Activated CD4-positive, alpha-beta memory T cell treated with anti-CD3 and anti-CD28 coated beads for 36 hours (primary cell): Measurements from ENCODE around the gene CLEC4G. TPM values are rescaled to one million over a fixed set of nuclear protein-coding genes. Genes with fewer than 3 reads are reported as not detected.
"Not testable (repeated sequence)": the region's sequence is repeated elsewhere in the genome, so short reads cannot be mapped to it uniquely, and the experiment has no call there.

Experiments
- CTCF ChIA-PET: fragments of 350-600 bp; sonication (Branson Sonifier 250); formaldehyde crosslinking; loops from one replicate; lab custom pipeline; 2021; ENCODE audit warnings: antibody characterized with exemption, inconsistent platforms; lab: Charles Lee
- POLR2A ChIA-PET: fragments of 350-600 bp; sonication (Branson Sonifier 250); formaldehyde crosslinking; loops from one replicate; lab custom pipeline; 2021; ENCODE audit warnings: antibody characterized with exemption; lab: Charles Lee
- DNase-seq: peaks from one replicate; pipeline ENCODE4 v3.0.0-alpha.2; 2020
- H3K27ac Mint-ChIP-seq: one replicate; pipeline ENCODE4 v1.8.0; 2021; ENCODE audit warnings: mixed read lengths
- H3K27me3 Mint-ChIP-seq: one replicate; pipeline ENCODE4 v1.8.0; 2021; ENCODE audit warnings: mixed read lengths
- H3K36me3 Mint-ChIP-seq: one replicate; pipeline ENCODE4 v1.8.0; 2021; ENCODE audit warnings: mixed read lengths
- H3K4me1 Mint-ChIP-seq: one replicate; pipeline ENCODE4 v1.8.0; 2021; ENCODE audit warnings: low read depth, mixed read lengths
- H3K4me3 Mint-ChIP-seq: one replicate; pipeline ENCODE4 v1.8.0; 2021; ENCODE audit warnings: mild to moderate bottlenecking, mixed read lengths
- H3K9me3 Mint-ChIP-seq: one replicate; pipeline ENCODE4 v1.8.0; 2021; ENCODE audit warnings: mixed read lengths
- intact Hi-C: fragments of 100-400 bp; cut with micrococcal nuclease; formaldehyde crosslinking; loops from one replicate; pipeline ENCODE4 v1.15.1; 2023
- total RNA-seq, 2 experiments: library from RNA; stranded (reverse); gene quantifications; one replicate each; pipeline ENCODE4 v1.2.3, GENCODE V29; 2021

The CLEC4G gene, protein sequence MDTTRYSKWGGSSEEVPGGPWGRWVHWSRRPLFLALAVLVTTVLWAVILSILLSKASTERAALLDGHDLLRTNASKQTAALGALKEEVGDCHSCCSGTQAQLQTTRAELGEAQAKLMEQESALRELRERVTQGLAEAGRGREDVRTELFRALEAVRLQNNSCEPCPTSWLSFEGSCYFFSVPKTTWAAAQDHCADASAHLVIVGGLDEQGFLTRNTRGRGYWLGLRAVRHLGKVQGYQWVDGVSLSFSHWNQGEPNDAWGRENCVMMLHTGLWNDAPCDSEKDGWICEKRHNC
- not detected for total RNA-seq

DNA sequence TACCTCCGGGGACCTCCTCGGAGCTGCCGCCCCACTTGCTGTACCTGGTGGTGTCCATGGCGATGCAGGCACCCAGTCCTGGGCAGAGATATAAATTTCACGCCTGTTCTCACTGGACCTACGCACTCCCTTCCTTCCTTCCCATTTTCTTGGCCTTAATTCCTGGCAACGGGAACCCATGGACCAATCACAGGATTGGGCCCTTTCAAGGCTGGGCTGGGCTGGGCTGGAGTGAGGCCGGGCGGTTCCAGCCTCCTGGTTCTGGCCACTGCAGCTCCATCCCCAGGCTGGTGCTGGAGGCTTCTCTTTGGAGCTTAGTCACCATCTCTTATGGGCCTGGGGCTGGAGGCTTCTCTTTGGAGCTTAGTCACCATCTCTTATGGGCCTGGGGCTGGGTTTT is at the start of gene CLEC4G:
Gene CLEC4G, minus strand, starts transcription at position 66 of the 400 bp plus-strand sequence. Its CDS starts 8 bp downstream, at position 58.
- DNase-seq = no peak
- Mint-ChIP-seq H3K36me3 (no peaks in the 10 kb centered on the region), H3K4me1 (peaks cover 11% of the 10 kb centered on the region), H3K27me3 (peaks cover 49% of the 10 kb centered on the region), H3K27ac (no peak within 1 kb of the TSS), H3K9me3 (no peaks in the 10 kb centered on the region), H3K4me3 (no peak within 1 kb of the TSS)
- intact Hi-C loops = no loop called here
- CTCF ChIA-PET = interaction anchor here (0.7 kb wide), 1 partner anchor 51 kb away, joined by 4 read pairs; the partner anchor contains the start of gene TRAPPC5
- POLR2A ChIA-PET = no interaction called here

DNA sequence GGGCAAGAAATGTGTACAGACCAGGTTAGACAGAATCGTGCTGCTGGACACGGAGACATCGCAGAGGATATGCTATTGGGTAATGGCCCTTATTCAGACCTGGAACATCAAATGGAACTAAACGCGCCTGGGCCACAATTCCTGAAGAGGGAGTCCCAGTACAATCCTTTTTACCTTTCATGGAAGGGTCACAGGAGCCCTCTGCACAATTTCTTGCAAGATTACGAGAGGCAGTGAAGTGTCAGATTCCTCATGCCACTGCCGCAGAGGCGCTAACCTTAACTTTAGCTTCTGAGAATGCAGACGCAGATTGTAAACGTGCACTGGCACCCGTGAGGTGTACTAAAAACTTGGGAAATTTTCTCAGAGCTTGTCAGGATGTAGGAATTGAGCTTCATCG is 49.2 kb upstream of the CLEC4G start:
- H3K4me1 Mint-ChIP-seq = peaks cover 6% of the 10 kb centered on the region
- no peak for DNase-seq
- H3K36me3 Mint-ChIP-seq = no peaks in the 10 kb centered on the region
- H3K27ac Mint-ChIP-seq = no peak overlapping the region
- no peak overlapping the region for H3K4me3 Mint-ChIP-seq
- intact Hi-C loops = no loop called here
- ChIA-PET CTCF (no interaction called here), POLR2A (no interaction called here)
- peaks cover 35% of the 10 kb centered on the region for H3K27me3 Mint-ChIP-seq
- H3K9me3 Mint-ChIP-seq = no peaks in the 10 kb centered on the region

DNA sequence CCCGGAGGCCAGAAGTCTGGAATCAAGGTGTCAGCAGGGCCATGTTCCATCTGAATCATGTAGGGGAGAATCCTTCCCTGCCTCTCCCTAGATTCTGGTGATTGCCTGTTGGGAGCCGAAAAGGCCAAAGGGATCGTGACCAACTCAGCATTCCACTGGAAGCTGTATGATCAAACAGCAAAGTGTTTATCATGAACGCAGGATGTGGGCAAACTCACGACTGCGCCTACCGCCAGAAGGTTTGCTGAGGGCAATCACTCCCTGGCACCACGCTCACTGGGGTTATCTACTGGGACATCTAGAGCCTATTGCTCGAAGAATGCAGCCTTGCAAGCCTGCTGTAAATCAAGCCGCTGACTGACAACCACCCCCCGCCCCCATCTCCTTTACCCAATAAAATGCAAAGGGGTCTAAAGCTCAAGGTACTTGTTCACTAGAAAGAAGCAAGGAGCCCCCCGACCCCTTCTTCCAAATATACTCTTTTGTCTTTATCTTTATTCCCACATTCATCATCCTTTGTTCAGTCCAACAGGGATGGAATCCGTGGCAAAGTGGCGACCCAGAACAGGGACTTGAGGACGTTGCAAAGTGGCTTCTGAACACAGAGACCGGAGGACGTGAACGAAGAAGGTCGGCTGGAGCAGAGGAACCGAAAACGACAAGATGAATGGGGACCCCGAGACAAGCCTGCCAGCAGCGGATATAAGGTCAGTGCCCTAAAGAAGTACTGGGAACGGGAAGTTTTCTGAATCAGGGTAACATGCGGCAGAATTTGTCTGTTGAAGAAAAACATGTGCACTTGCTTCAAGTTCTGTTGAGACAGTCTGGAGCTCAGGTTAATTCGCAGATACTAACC is 47.9 kb upstream of the CLEC4G start:
- peaks cover 6% of the 10 kb centered on the region for H3K4me1 Mint-ChIP-seq
- intact Hi-C loops = no loop called here
- no peaks in the 10 kb centered on the region for H3K36me3 Mint-ChIP-seq
- ChIA-PET POLR2A (no interaction called here), CTCF (interaction anchor here (0.6 kb wide), 1 partner anchor 75 kb away, joined by 3 read pairs; no protein-coding TSS in a partner anchor)
- no peak overlapping the region for H3K27ac Mint-ChIP-seq
- H3K9me3 Mint-ChIP-seq = no peaks in the 10 kb centered on the region
- peaks cover 39% of the 10 kb centered on the region for H3K27me3 Mint-ChIP-seq
- DNase-seq = no peak
- H3K4me3 Mint-ChIP-seq = no peak overlapping the region

DNA sequence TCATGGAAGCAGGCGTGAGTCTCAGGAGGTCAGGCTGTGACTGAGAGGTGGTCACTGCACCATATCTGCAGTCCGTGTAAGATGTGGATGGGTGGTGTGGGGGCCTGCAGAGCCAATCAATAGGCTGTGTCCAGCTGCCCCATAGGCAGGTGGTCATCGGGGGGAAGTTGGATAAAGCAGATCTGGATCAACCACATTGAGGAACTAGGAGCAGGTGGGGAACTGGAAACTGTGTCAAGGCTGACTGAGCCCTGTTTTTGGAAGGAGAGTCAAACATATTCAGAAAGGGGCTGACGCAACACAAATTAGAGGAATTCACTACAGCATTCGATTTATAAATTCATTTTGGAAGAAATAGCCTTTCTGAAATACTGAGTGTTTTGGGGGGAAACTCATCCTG is 46.2 kb upstream of the CLEC4G start:
- POLR2A ChIA-PET = no interaction called here
- H3K9me3 Mint-ChIP-seq = no peaks in the 10 kb centered on the region
- H3K36me3 Mint-ChIP-seq = no peaks in the 10 kb centered on the region
- no peak overlapping the region for H3K4me3 Mint-ChIP-seq
- no peak for DNase-seq
- H3K4me1 Mint-ChIP-seq = peaks cover under 1% of the 10 kb centered on the region
- intact Hi-C loops = no loop called here
- peaks cover 31% of the 10 kb centered on the region for H3K27me3 Mint-ChIP-seq
- H3K27ac Mint-ChIP-seq = no peak overlapping the region
- CTCF ChIA-PET = no interaction called here

DNA sequence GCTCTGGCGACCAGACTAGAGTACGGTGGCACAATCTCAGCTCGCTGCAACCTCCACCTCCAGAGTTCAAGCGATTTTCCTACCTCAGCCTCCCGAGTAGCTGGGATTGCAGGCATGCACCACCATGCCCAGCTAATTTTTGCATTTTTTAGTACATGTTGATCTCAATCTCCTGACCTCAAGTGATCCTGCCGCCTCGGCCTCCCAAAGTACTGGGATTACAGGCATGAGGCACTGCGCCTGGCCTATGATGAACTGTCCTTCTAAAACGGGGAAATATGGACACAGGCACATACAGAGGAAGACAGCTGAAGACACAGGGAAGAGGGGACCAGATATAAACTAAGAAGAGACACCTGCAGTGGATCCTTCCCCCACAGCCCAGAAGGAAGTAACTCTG is 43.9 kb upstream of the CLEC4G start:
- H3K4me1 Mint-ChIP-seq = peaks cover 18% of the 10 kb centered on the region
- DNase-seq = no peak
- H3K36me3 Mint-ChIP-seq = peaks cover 1% of the 10 kb centered on the region
- H3K27ac Mint-ChIP-seq = no peak overlapping the region
- peaks cover 29% of the 10 kb centered on the region for H3K27me3 Mint-ChIP-seq
- intact Hi-C loops = no loop called here
- no peaks in the 10 kb centered on the region for H3K9me3 Mint-ChIP-seq
- no peak overlapping the region for H3K4me3 Mint-ChIP-seq
- ChIA-PET POLR2A (no interaction called here), CTCF (no interaction called here)

DNA sequence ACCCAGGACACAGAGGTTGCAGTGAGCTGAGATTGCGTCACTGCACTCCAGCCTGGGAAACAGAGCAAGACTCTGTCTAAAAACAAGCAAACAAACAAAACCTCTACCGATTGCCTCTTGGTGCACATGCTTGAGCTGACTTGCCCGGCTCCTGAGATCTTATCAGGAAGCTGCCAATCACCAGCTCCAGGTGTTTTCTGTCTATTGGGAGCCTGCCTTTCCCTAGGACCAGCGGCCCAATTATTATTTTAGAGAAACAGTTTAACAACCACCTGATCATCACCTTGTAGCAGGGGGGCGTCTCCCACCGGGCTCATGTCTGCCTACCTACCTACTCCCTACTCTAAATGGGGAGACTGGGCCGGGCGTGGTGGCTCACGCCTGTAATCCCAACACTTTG is 41.9 kb upstream of the CLEC4G start:
- Mint-ChIP-seq H3K27me3 (peaks cover 30% of the 10 kb centered on the region), H3K27ac (no peak overlapping the region), H3K4me3 (no peak overlapping the region), H3K36me3 (peaks cover 1% of the 10 kb centered on the region), H3K4me1 (peaks cover 18% of the 10 kb centered on the region), H3K9me3 (no peaks in the 10 kb centered on the region)
- ChIA-PET CTCF (interaction anchor here (0.6 to 1.8 kb wide), 2 partner anchors 59 to 93 kb away, joined by 3 to 4 read pairs; partner anchors contain the start of gene TRAPPC5), POLR2A (no interaction called here)
- no peak for DNase-seq
- intact Hi-C loops = loop anchor here (2.0 kb wide), 1 partner anchor 75 kb away; no protein-coding TSS in a partner anchor

DNA sequence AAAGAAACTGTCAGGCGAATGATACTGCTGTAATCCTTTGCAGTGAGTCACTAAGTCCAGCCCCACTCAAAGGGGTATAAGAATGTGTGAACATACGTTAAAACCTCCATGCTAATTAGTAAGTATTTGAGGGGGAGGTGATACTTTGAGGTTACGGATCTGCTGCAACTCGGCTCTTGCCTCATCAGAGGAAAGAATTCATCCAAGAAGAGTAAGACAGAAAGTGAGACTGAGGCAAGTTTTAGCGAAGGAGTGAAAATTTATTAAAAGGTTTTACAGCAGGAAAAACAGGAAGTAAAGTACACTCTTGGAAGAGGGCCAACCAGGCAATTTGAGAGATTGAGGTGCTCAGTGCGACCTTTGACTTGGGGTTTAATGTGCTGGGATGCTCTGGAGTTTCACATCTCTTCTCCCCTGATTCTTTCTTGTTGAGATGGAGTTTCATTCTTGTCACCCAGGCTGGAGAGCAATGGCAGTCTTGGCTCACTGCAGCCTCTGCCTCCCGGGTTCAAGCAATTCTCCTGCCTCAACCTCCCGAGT is 40.9 kb upstream of the CLEC4G start:
- Mint-ChIP-seq H3K9me3 (no peaks in the 10 kb centered on the region), H3K4me1 (peaks cover 18% of the 10 kb centered on the region), H3K4me3 (peak overlapping the region; percentile 41), H3K36me3 (peaks cover 1% of the 10 kb centered on the region), H3K27me3 (peaks cover 34% of the 10 kb centered on the region), H3K27ac (peak overlapping the region; percentile 61)
- POLR2A ChIA-PET = no interaction called here
- intact Hi-C loops = loop anchor here (1.0 to 2.0 kb wide), 4 partner anchors 22 to 74 kb away; no protein-coding TSS in a partner anchor
- peak; percentile 63 for DNase-seq
- CTCF ChIA-PET = no interaction called here

DNA sequence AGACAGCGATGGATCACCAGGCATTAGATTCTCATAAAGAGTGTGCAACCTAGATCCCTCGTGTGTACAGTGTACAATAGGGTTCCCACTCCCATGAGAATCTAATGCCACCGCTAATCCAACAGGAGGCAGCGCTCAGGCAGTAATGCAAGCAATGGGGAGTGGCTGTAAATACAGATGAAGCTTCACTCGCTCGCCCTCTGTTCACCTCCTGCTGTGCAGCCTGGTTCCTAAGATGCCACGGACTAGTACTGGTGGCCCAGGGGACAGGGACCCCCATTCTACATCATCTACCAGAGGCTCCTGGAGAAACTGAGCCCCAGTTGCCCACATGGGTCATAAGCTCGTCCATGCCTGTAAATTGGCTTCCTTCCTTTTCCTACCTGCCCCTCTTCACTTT is 39.2 kb upstream of the CLEC4G start:
- DNase-seq = no peak
- intact Hi-C loops = no loop called here
- H3K4me3 Mint-ChIP-seq = no peak overlapping the region
- peaks cover 34% of the 10 kb centered on the region for H3K27me3 Mint-ChIP-seq
- CTCF ChIA-PET = interaction anchor here (0.6 to 1.3 kb wide), 3 partner anchors 22 to 90 kb away, joined by 3 to 4 read pairs (median 4); partner anchors contain the start of gene TRAPPC5
- H3K27ac Mint-ChIP-seq = no peak overlapping the region
- POLR2A ChIA-PET = no interaction called here
- H3K4me1 Mint-ChIP-seq = peaks cover 18% of the 10 kb centered on the region
- H3K9me3 Mint-ChIP-seq = no peaks in the 10 kb centered on the region
- H3K36me3 Mint-ChIP-seq = peaks cover 1% of the 10 kb centered on the region

DNA sequence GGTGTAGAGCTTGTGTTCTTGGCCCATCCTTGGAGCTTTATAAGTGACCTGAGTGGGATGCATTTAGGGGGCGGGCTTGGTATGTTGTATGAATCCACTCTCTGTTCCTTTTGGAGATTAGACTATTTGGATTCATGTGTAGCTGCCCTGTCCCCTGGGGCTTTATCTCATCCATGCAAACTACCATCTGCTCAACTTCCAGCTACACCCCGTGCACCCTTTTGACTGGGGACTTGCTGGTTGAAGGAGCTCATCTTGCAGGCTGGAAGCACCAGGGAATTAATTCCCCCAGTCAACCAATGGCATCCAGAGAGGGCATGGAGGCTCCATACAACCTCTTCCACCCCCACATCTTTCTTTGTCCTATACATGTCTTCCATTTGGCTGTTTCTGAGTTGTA is 37.3 kb upstream of the CLEC4G start:
- CTCF ChIA-PET = no interaction called here
- no peaks in the 10 kb centered on the region for H3K9me3 Mint-ChIP-seq
- intact Hi-C loops = no loop called here

DNA sequence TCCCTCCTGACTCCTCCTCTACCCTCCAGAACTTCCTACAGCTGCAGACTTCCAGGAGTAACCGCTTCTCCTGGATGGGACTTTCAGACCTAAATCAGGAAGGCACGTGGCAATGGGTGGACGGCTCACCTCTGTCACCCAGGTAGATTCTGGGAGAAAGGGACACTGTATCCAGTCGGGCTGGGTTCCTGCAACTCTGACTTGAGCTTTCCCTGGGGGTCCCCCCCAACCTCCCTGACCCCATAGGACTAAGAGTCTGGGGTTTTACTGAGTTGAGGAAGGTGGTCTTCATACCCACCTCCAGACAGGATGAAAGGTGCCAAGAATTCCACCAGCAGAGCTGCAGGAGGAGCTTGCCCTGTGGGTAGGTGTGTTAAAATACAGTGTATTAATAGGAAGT is 35.6 kb upstream of the CLEC4G start:
- Mint-ChIP-seq H3K4me1 (peaks cover 11% of the 10 kb centered on the region), H3K9me3 (no peaks in the 10 kb centered on the region), H3K36me3 (peaks cover 1% of the 10 kb centered on the region), H3K27me3 (peaks cover 34% of the 10 kb centered on the region), H3K27ac (no peak overlapping the region), H3K4me3 (no peak overlapping the region)
- intact Hi-C loops = no loop called here
- POLR2A ChIA-PET = no interaction called here
- CTCF ChIA-PET = interaction anchor here (2.0 kb wide), 1 partner anchor 86 kb away, joined by 5 read pairs; the partner anchor contains the start of gene TRAPPC5
- DNase-seq = no peak

More for the DNA sequence above, 37.3 kb upstream of the CLEC4G start:
- peaks cover 30% of the 10 kb centered on the region for H3K27me3 Mint-ChIP-seq
- POLR2A ChIA-PET = no interaction called here
- H3K4me3 Mint-ChIP-seq = no peak overlapping the region
- no peak for DNase-seq
- H3K36me3 Mint-ChIP-seq = peaks cover 1% of the 10 kb centered on the region
- H3K4me1 Mint-ChIP-seq = peaks cover 18% of the 10 kb centered on the region
- no peak overlapping the region for H3K27ac Mint-ChIP-seq

DNA sequence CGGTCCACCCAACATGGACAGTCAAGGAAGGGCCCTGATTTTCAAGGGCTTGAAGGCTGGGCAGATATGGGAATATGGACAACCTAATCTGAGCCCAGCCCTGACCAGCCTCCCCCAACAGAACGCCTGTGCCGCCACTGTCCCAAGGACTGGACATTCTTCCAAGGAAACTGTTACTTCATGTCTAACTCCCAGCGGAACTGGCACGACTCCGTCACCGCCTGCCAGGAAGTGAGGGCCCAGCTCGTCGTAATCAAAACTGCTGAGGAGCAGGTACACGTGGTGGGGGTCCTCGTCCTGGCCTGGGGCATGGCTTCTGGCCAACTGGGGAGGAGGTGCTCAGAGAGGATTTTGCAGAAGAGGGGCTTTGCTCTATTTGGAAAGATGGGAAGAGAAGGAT is 34.6 kb upstream of the CLEC4G start:
- Mint-ChIP-seq H3K27me3 (peaks cover 32% of the 10 kb centered on the region), H3K4me1 (peaks cover 4% of the 10 kb centered on the region), H3K4me3 (no peak overlapping the region), H3K36me3 (peaks cover 4% of the 10 kb centered on the region), H3K27ac (no peak overlapping the region), H3K9me3 (no peaks in the 10 kb centered on the region)
- ChIA-PET POLR2A (no interaction called here), CTCF (interaction anchor here (2.0 kb wide), 1 partner anchor 85 kb away, joined by 5 read pairs; the partner anchor contains the start of gene TRAPPC5)
- intact Hi-C loops = no loop called here
- DNase-seq = no peak

DNA sequence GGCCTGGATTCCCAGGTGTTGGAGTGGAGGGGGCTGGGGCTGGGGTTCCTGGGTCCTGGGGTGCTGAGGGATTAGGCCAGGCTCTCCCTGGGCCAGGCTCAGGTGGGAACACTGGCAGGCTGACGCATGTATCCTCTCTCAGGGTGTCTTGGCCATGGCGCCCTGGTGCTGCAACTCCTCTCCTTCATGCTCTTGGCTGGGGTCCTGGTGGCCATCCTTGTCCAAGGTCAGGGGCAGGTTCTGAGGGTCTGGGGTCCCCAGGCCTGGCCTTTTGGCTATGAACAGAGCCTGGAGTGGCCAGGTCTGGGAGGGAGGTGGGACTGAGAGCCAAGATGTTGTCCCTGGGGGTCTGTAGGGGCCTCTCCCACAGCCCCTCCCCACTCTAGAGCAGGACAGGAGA is 33.1 kb upstream of the CLEC4G start:
- H3K4me1 Mint-ChIP-seq, DNase-seq, POLR2A ChIA-PET, H3K36me3 Mint-ChIP-seq, CTCF ChIA-PET, H3K9me3 Mint-ChIP-seq, intact Hi-C loops, H3K4me3 Mint-ChIP-seq, H3K27ac Mint-ChIP-seq: not testable (repeated sequence)
- H3K27me3 Mint-ChIP-seq = peaks cover 27% of the 10 kb centered on the region
